Measurements from ENCODE around the gene ASGR2. TPM values are rescaled to one million over a fixed set of nuclear protein-coding genes. Genes with fewer than 3 reads are reported as not detected.

The ASGR2 gene
- total RNA-seq, 2 donors from 2014 or later = 0.33 TPM; not detected in 1

GRCh38 chr17:7114875-7115614 is 423 bp upstream of the ASGR2 start:
- Mint-ChIP-seq H3K4me1 (ENCODE audit: low read depth in 2 of 2) (peaks cover 14% of the 10 kb centered on the region in 2 donors), H3K36me3 (no peaks in the 10 kb centered on the region), H3K27ac (no peak overlapping the region), H3K4me3 (no peak overlapping the region), H3K27me3 (peaks cover 7 to 8% of the 10 kb centered on the region in 2 donors), H3K9me3 (no peaks in the 10 kb centered on the region)
- ATAC-seq (peak; percentile 68 to 79), DNase-seq (ENCODE audit: low spot score) (no peak)

- DNase-seq (ENCODE audit: low spot score) (no peak), ATAC-seq (no peak)
- Mint-ChIP-seq H3K4me1 (ENCODE audit: low read depth in 2 of 2) (peaks cover 22 to 23% of the 10 kb centered on the region in 2 donors), H3K9me3 (no peaks in the 10 kb centered on the region), H3K4me3 (no peak overlapping the region), H3K27me3 (no peaks in the 10 kb centered on the region), H3K36me3 (no peaks in the 10 kb centered on the region), H3K27ac (no peak overlapping the region)
These were observed 1.1 kb downstream of the ASGR2 start for GRCh38 chr17:7113273-7114071.

GRCh38 chr17:7112510-7113108 is 2.0 kb downstream of the ASGR2 start:
- DNase-seq (ENCODE audit: low spot score) (no peak), ATAC-seq (no peak)
- Mint-ChIP-seq H3K4me1 (ENCODE audit: low read depth in 2 of 2) (peaks cover 22 to 24% of the 10 kb centered on the region in 2 donors), H3K36me3 (no peaks in the 10 kb centered on the region), H3K27ac (no peak overlapping the region), H3K27me3 (no peaks in the 10 kb centered on the region), H3K4me3 (no peak overlapping the region), H3K9me3 (no peaks in the 10 kb centered on the region)

GRCh38 chr17:7111784-7112509 is 2.7 kb downstream of the ASGR2 start:
- no peaks in the 10 kb centered on the region for H3K9me3 Mint-ChIP-seq
- no peaks in the 10 kb centered on the region for H3K36me3 Mint-ChIP-seq
- no peaks in the 10 kb centered on the region for H3K27me3 Mint-ChIP-seq
- DNase-seq (ENCODE audit: low spot score) (no peak), ATAC-seq (no peak)
- no peak overlapping the region for H3K27ac Mint-ChIP-seq
- H3K4me3 Mint-ChIP-seq = no peak overlapping the region
- peaks cover 22 to 29% of the 10 kb centered on the region in 2 donors for H3K4me1 Mint-ChIP-seq (ENCODE audit: low read depth in 2 of 2)

GRCh38 chr17:7110617-7111306 is 3.9 kb downstream of the ASGR2 start:
- Mint-ChIP-seq H3K27ac (peak overlapping the region; percentile 6 to 20), H3K4me3 (no peak overlapping the region), H3K9me3 (no peaks in the 10 kb centered on the region), H3K36me3 (no peaks in the 10 kb centered on the region), H3K4me1 (ENCODE audit: low read depth in 2 of 2) (peaks cover 22 to 29% of the 10 kb centered on the region in 2 donors), H3K27me3 (no peaks in the 10 kb centered on the region)
- ATAC-seq = no peak
- no peak for DNase-seq (ENCODE audit: low spot score)

- no peaks in the 10 kb centered on the region for H3K9me3 Mint-ChIP-seq
- H3K4me3 Mint-ChIP-seq = peak overlapping the region; percentile 9
- H3K27ac Mint-ChIP-seq = peak overlapping the region; percentile 14 to 36
- DNase-seq (ENCODE audit: low spot score) (no peak), ATAC-seq (peak; percentile 47 to 66)
- H3K27me3 Mint-ChIP-seq = no peaks in the 10 kb centered on the region
- H3K4me1 Mint-ChIP-seq (ENCODE audit: low read depth in 2 of 2) = peaks cover 19 to 24% of the 10 kb centered on the region in 2 donors
- no peaks in the 10 kb centered on the region for H3K36me3 Mint-ChIP-seq
These were observed 4.9 kb downstream of the ASGR2 start for GRCh38 chr17:7109461-7110322.

GRCh38 chr17:7108981-7109380 is 5.6 kb downstream of the ASGR2 start:
- Mint-ChIP-seq H3K27ac (peak overlapping the region in 1 of 2 donors; percentile 36), H3K9me3 (no peaks in the 10 kb centered on the region), H3K4me1 (ENCODE audit: low read depth in 2 of 2) (peaks cover 19 to 24% of the 10 kb centered on the region in 2 donors), H3K4me3 (no peak overlapping the region), H3K27me3 (no peaks in the 10 kb centered on the region), H3K36me3 (no peaks in the 10 kb centered on the region)
- DNase-seq (ENCODE audit: low spot score) (no peak), ATAC-seq (no peak)

GRCh38 chr17:7108560-7108925 is 6.1 kb downstream of the ASGR2 start:
- no peak for DNase-seq (ENCODE audit: low spot score)
- Mint-ChIP-seq H3K27ac (no peak overlapping the region), H3K4me1 (ENCODE audit: low read depth in 2 of 2) (peaks cover 19 to 24% of the 10 kb centered on the region in 2 donors), H3K4me3 (no peak overlapping the region), H3K9me3 (no peaks in the 10 kb centered on the region), H3K27me3 (peaks cover under 1 to 3% of the 10 kb centered on the region in 2 donors), H3K36me3 (no peaks in the 10 kb centered on the region)
- ATAC-seq = no peak

- ATAC-seq = no peak
These were observed 6.6 kb downstream of the ASGR2 start for GRCh38 chr17:7107795-7108559.

GRCh38 chr17:7107012-7107754 is 7.4 kb downstream of the ASGR2 start:
- Mint-ChIP-seq H3K9me3 (no peaks in the 10 kb centered on the region), H3K27ac (no peak overlapping the region), H3K36me3 (no peaks in the 10 kb centered on the region), H3K4me3 (no peak overlapping the region), H3K4me1 (ENCODE audit: low read depth in 2 of 2) (peaks cover 19 to 24% of the 10 kb centered on the region in 2 donors), H3K27me3 (peaks cover 5 to 8% of the 10 kb centered on the region in 2 donors)
- peak in 1 of 2 donors; percentile 15 for ATAC-seq
- DNase-seq (ENCODE audit: low spot score) = no peak

More at GRCh38 chr17:7107795-7108559, 6.6 kb downstream of the ASGR2 start:
- DNase-seq (ENCODE audit: low spot score) = no peak
- Mint-ChIP-seq H3K27ac (no peak overlapping the region), H3K27me3 (peaks cover 5 to 8% of the 10 kb centered on the region in 2 donors), H3K4me3 (no peak overlapping the region), H3K4me1 (ENCODE audit: low read depth in 2 of 2) (peaks cover 19 to 24% of the 10 kb centered on the region in 2 donors), H3K36me3 (no peaks in the 10 kb centered on the region), H3K9me3 (no peaks in the 10 kb centered on the region)

GRCh38 chr17:7102421-7102820 is 12.2 kb downstream of the ASGR2 start:
- H3K9me3 Mint-ChIP-seq = no peaks in the 10 kb centered on the region
- no peaks in the 10 kb centered on the region for H3K36me3 Mint-ChIP-seq
- no peak for DNase-seq (ENCODE audit: low spot score)
- H3K27ac Mint-ChIP-seq = no peak overlapping the region
- ATAC-seq = no peak
- peaks cover 1 to 3% of the 10 kb centered on the region in 2 donors for H3K4me1 Mint-ChIP-seq (ENCODE audit: low read depth in 2 of 2)
- peaks cover 5 to 12% of the 10 kb centered on the region in 2 donors for H3K27me3 Mint-ChIP-seq
- no peak overlapping the region for H3K4me3 Mint-ChIP-seq
